IMR-90 (cell line): ENCODE results near the gene AKT1S1. TPM values are rescaled to one million over a fixed set of nuclear protein-coding genes. Genes with fewer than 3 reads are reported as not detected.

Source experiments
- ATAC-seq: fragments of 200-7000 bp; cut with Tn5 transposase; 2 replicates; pipeline ENCODE4 v1.9.1; 2020; ENCODE audit warnings: low read depth, mild to moderate bottlenecking, moderate library complexity
- BruUV-seq: library from RNA; stranded (reverse); fragments of 400-500 nt; replicated peaks from 2 replicates; lab custom pipeline; 2021; lab: Mats Ljungman, UMichigan
- CTCF ChIA-PET: fragments of 300-600 bp; formaldehyde crosslinking; extraction: SDS; loops from one replicate; lab custom pipeline; 2021; ENCODE audit warnings: antibody characterized with exemption; lab: Yijun Ruan, JAX
- POLR2A ChIA-PET: fragments of 300-600 bp; sonication (Branson Sonifier 250); formaldehyde crosslinking; loops from one replicate; lab custom pipeline; 2022; ENCODE audit warnings: antibody characterized with exemption; ENCODE audit not compliant: unreplicated experiment; lab: Charles Lee
- DNase-seq: peaks from one replicate; pipeline ENCODE4 v3.0.0; 2013
- H2AFZ ChIP-seq: replicated peaks from 2 replicates; pipeline ENCODE3; 2013; ENCODE audit warnings: low read length, mild to moderate bottlenecking; ENCODE audit not compliant: poor library complexity
- H2AK5ac ChIP-seq: 2 replicates; pipeline ENCODE4 v1.6.1; 2013; ENCODE audit warnings: low read depth, low read length, inconsistent platforms
- H2AK9ac ChIP-seq: replicated peaks from 2 replicates; pipeline ENCODE3; 2013; ENCODE audit warnings: mild to moderate bottlenecking, low read depth, low read length, moderate library complexity; ENCODE audit not compliant: poor library complexity
- H2BK120ac ChIP-seq: 2 replicates; pipeline ENCODE4 v1.6.1; 2013; ENCODE audit warnings: low read depth, low read length, inconsistent platforms
- H2BK15ac ChIP-seq: 3 replicates; pipeline ENCODE4 v1.6.1; 2013; ENCODE audit warnings: low read depth, low read length, inconsistent platforms
- H2BK20ac ChIP-seq: 2 replicates; pipeline ENCODE4 v1.6.1; 2013; ENCODE audit warnings: low read depth, mild to moderate bottlenecking, inconsistent platforms, low read length, moderate library complexity
- H2BK5ac ChIP-seq: 2 replicates; pipeline ENCODE4 v1.6.1; 2013; ENCODE audit warnings: mild to moderate bottlenecking, low read depth, low read length, inconsistent platforms; ENCODE audit not compliant: poor library complexity, severe bottlenecking
- H3K14ac ChIP-seq: replicated peaks from 2 replicates; pipeline ENCODE4 v1.6.1; 2013; ENCODE audit warnings: low read depth, low read length, inconsistent platforms
- H3K18ac ChIP-seq: 2 replicates; pipeline ENCODE4 v1.6.1; 2013; ENCODE audit warnings: low read depth, low read length, control low read depth
- H3K23ac ChIP-seq: 2 replicates; pipeline ENCODE4 v1.6.1; 2013; ENCODE audit warnings: low read depth, low read length, inconsistent platforms
- H3K27ac ChIP-seq: 2 replicates; pipeline ENCODE4 v1.5.1; 2013; ENCODE audit warnings: mild to moderate bottlenecking, control low read depth, low read length; ENCODE audit not compliant: insufficient read depth
- H3K27me3 ChIP-seq: 2 replicates; pipeline ENCODE4 v1.6.1; 2013; ENCODE audit warnings: low read length; ENCODE audit not compliant: control insufficient read depth, insufficient read depth
- H3K36me3 ChIP-seq: 2 replicates; pipeline ENCODE4 v1.6.1; 2013; ENCODE audit warnings: low read length, mixed read lengths; ENCODE audit not compliant: control insufficient read depth, insufficient read depth
- H3K4ac ChIP-seq: 2 replicates; pipeline ENCODE4 v1.6.1; 2013; ENCODE audit warnings: low read depth, low read length, inconsistent platforms
- H3K4me1 ChIP-seq: 2 replicates; pipeline ENCODE4 v1.6.1; 2013; ENCODE audit warnings: low read length, mixed read lengths; ENCODE audit not compliant: control insufficient read depth, insufficient read depth
- H3K4me2 ChIP-seq: 2 replicates; pipeline ENCODE4 v1.6.1; 2013; ENCODE audit warnings: low read depth, mild to moderate bottlenecking, control low read depth, low read length, moderate library complexity
- H3K4me3 ChIP-seq: 2 replicates; pipeline ENCODE4 v1.5.1; 2013; ENCODE audit warnings: low read depth, mild to moderate bottlenecking, control low read depth, low read length, moderate library complexity; ENCODE audit not compliant: insufficient read depth
- H3K56ac ChIP-seq: 2 replicates; pipeline ENCODE4 v1.6.1; 2013; ENCODE audit warnings: low read length, inconsistent platforms; ENCODE audit not compliant: insufficient read depth; ENCODE audit errors: extremely low read depth
- H3K79me1 ChIP-seq, 2 experiments: 2 replicates each; pipeline ENCODE4 v1.6.1; 2013; ENCODE audit warnings: low read length in 2 of 2, inconsistent platforms in 1 of 2, low read depth in 1 of 2
- H3K9ac ChIP-seq: 2 replicates; pipeline ENCODE4 v1.6.1; 2013; ENCODE audit warnings: low read depth, low read length, control low read depth
- H3K9me1 ChIP-seq: 2 replicates; pipeline ENCODE4 v1.6.1; 2013; ENCODE audit warnings: low read length, inconsistent platforms; ENCODE audit not compliant: insufficient read depth
- H3K9me3 ChIP-seq: 2 replicates; pipeline ENCODE4 v1.6.1; 2013; ENCODE audit warnings: low read length; ENCODE audit not compliant: control insufficient read depth, insufficient read depth
- H4K20me1 ChIP-seq: 2 replicates; pipeline ENCODE4 v1.6.1; 2013; ENCODE audit warnings: low read length, inconsistent platforms; ENCODE audit not compliant: insufficient read depth
- H4K5ac ChIP-seq: 2 replicates; pipeline ENCODE4 v1.6.1; 2013; ENCODE audit warnings: mild to moderate bottlenecking, low read depth, low read length, control low read depth
- H4K8ac ChIP-seq, 2 experiments: 2 replicates each; pipeline ENCODE4 v1.6.1; 2013; ENCODE audit warnings: low read depth in 2 of 2, low read length in 2 of 2, control low read depth in 1 of 2, inconsistent platforms in 1 of 2
- H4K91ac ChIP-seq: 2 replicates; pipeline ENCODE4 v1.6.1; 2013; ENCODE audit warnings: low read depth, low read length, inconsistent platforms; ENCODE audit not compliant: insufficient read depth
- BHLHE40 ChIP-seq: fragments of 150-350 bp; IDR thresholded peaks from 2 replicates; pipeline ENCODE4 v1.6.1; 2016; ENCODE audit warnings: mild to moderate bottlenecking, low read depth, low read length
- CEBPB ChIP-seq: IDR thresholded peaks from 2 replicates; pipeline ENCODE4 v1.6.1; 2012; ENCODE audit warnings: low read depth, low read length, improper control_type of control experiment
- CHD1 ChIP-seq: IDR thresholded peaks from 2 replicates; pipeline ENCODE4 v1.6.1; 2012; ENCODE audit warnings: low read depth, low read length, improper control_type of control experiment
- ELK1 ChIP-seq: fragments of 150-350 bp; IDR thresholded peaks from 2 replicates; pipeline ENCODE4 v1.6.1; 2016; ENCODE audit warnings: low read depth, mild to moderate bottlenecking, low read length, moderate library complexity, borderline replicate concordance
- FOS ChIP-seq: fragments of 150-350 bp; IDR thresholded peaks from 2 replicates; pipeline ENCODE4 v1.6.1; 2016; ENCODE audit warnings: low read depth, low read length
- MAFK ChIP-seq: IDR thresholded peaks from 2 replicates; pipeline ENCODE4 v1.6.1; 2012; ENCODE audit warnings: low read depth, low read length, improper control_type of control experiment
- MAZ ChIP-seq: IDR thresholded peaks from 2 replicates; pipeline ENCODE4 v1.6.1; 2012; ENCODE audit warnings: low read depth, mild to moderate bottlenecking, low read length, improper control_type of control experiment, moderate library complexity, borderline replicate concordance
- MXI1 ChIP-seq: IDR thresholded peaks from 2 replicates; pipeline ENCODE4 v1.6.1; 2012; ENCODE audit warnings: low read depth, mild to moderate bottlenecking, low read length, moderate library complexity, borderline replicate concordance
- NFE2L2 ChIP-seq: fragments of 150-350 bp; IDR thresholded peaks from 2 replicates; pipeline ENCODE4 v1.6.1; 2016; ENCODE audit warnings: low read depth, mild to moderate bottlenecking, low read length
- POLR2A ChIP-seq: IDR thresholded peaks from 2 replicates; pipeline ENCODE4 v1.6.1; 2012; ENCODE audit warnings: mild to moderate bottlenecking, low read depth, low read length
- RAD21 ChIP-seq: IDR thresholded peaks from 2 replicates; pipeline ENCODE4 v1.6.1; 2012; ENCODE audit warnings: low read length, improper control_type of control experiment
- RCOR1 ChIP-seq: IDR thresholded peaks from 2 replicates; pipeline ENCODE4 v1.6.1; 2012; ENCODE audit warnings: mild to moderate bottlenecking, low read length, improper control_type of control experiment; ENCODE audit not compliant: insufficient replicate concordance
- RFX5 ChIP-seq: IDR thresholded peaks from 2 replicates; pipeline ENCODE4 v1.8.0; 2012; ENCODE audit warnings: low read depth, mild to moderate bottlenecking, low read length, moderate library complexity
- SMC3 ChIP-seq: fragments of 150-350 bp; IDR thresholded peaks from 2 replicates; pipeline ENCODE4 v1.6.1; 2016; ENCODE audit warnings: low read depth, mild to moderate bottlenecking, antibody characterized with exemption, low read length, moderate library complexity
- USF2 ChIP-seq: fragments of 150-350 bp; IDR thresholded peaks from 2 replicates; pipeline ENCODE4 v1.6.1; 2017; ENCODE audit warnings: mild to moderate bottlenecking, antibody characterized with exemption, low read length, low read depth
- WGBS, 2 experiments: methylation state at CpG; one replicate each; pipeline versions ENCODE4 v1.1.5 to v1.1.7; 2013; ENCODE audit warnings: missing lambda C conversion rate in 2 of 2; ENCODE audit not compliant: insufficient read length in 1 of 2; ENCODE audit errors: extremely low coverage in 2 of 2; 5-methylcytosine and 5-hydroxymethylcytosine counted together
- dilution Hi-C: fragments of 300-500 bp; cut with HindIII; formaldehyde crosslinking; loops from one replicate; pipeline ENCODE4 v1.14.3; 2018; ENCODE audit warnings: low sequenced_read_pairs; ENCODE audit not compliant: unreplicated experiment
- in situ Hi-C: fragments of 300-500 bp; cut with MboI; formaldehyde crosslinking; loops from 3 replicates; pipeline ENCODE4 v1.14.3; 2019; ENCODE audit warnings: low sequenced_read_pairs, inconsistent platforms, mixed read lengths
- intact Hi-C: fragments of 100-400 bp; cut with micrococcal nuclease; formaldehyde crosslinking; loops from 2 replicates; pipeline ENCODE4 v1.10.0; 2022
- polyA plus RNA-seq, 3 experiments: library from polyadenylated mRNA; depleted of rRNA; stranded (reverse); fragments of >200 nt; gene quantifications; 2 replicates each; pipeline ENCODE4 v1.2.3, GENCODE V29; 2012; ENCODE audit warnings: low replicate concordance in 1 of 3
- total RNA-seq: library from RNA; depleted of rRNA; stranded (reverse); fragments of >200 nt; gene quantifications from 2 replicates; pipeline ENCODE4 v1.2.3, GENCODE V29; 2012
- TF ChIP-seq, protein P1 (sequence below): conservative IDR thresholded peaks from 2 replicates; pipeline ENCODE4 v1.5.1; 2012; ENCODE audit warnings: mild to moderate bottlenecking, low read depth, low read length, improper control_type of control experiment

AKT1S1 gene
- total and polyA plus RNA-seq, 2 of the 4 experiments (the other 2 are of a cell fraction): 3.6 to 54.4 TPM

DNA sequence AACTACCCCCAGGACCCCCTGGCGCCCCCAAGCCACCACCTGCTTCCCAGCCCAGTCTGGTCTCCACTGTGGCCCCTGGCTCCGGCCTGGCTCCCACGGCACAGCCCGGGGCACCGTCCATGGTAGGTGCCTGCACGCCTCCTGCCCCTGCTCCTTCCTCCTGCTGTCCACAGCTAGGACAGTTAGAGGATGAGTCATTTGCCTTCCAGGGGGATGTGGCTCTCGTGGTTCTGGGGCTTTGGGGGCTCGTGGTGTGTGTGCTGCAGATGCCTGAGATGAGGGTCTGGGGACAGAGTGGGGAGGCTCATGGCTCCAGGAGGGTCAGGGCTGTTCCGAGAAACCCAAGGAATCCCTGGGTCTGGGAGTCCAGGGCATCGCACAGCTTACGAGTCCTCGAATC, 46.4 kb downstream of the AKT1S1 start:
- H3K36me3 ChIP-seq: peaks cover 68% of the 10 kb centered on the region
- H4K91ac ChIP-seq: no peak overlapping the region
- no peak overlapping the region for H2BK15ac ChIP-seq
- H3K9me1 ChIP-seq: peaks cover 3% of the 10 kb centered on the region; the same call in 1 of the 2 replicates
- H2AFZ ChIP-seq: no peak overlapping the region
- no peaks in the 10 kb centered on the region for H3K4me1 ChIP-seq
- TF ChIP-seq NFE2L2 (no peak), CHD1 (no peak), MAZ (no peak), RFX5 (no peak), ELK1 (no peak), FOS (no peak), BHLHE40 (no peak), RAD21 (no peak), SMC3 (no peak), MAFK (no peak), USF2 (no peak), RCOR1 (no peak), CEBPB (no peak), POLR2A (no peak), MXI1 (no peak)
- TF ChIP-seq, protein P1, sequence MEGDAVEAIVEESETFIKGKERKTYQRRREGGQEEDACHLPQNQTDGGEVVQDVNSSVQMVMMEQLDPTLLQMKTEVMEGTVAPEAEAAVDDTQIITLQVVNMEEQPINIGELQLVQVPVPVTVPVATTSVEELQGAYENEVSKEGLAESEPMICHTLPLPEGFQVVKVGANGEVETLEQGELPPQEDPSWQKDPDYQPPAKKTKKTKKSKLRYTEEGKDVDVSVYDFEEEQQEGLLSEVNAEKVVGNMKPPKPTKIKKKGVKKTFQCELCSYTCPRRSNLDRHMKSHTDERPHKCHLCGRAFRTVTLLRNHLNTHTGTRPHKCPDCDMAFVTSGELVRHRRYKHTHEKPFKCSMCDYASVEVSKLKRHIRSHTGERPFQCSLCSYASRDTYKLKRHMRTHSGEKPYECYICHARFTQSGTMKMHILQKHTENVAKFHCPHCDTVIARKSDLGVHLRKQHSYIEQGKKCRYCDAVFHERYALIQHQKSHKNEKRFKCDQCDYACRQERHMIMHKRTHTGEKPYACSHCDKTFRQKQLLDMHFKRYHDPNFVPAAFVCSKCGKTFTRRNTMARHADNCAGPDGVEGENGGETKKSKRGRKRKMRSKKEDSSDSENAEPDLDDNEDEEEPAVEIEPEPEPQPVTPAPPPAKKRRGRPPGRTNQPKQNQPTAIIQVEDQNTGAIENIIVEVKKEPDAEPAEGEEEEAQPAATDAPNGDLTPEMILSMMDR: no peak
- ChIA-PET CTCF (no interaction called here), POLR2A (no interaction called here)
- intact Hi-C loops: no loop called here
- H3K56ac ChIP-seq: no peak overlapping the region
- H3K23ac ChIP-seq: no peak overlapping the region
- no peak overlapping the region for H3K27ac ChIP-seq
- no peak overlapping the region for H2BK20ac ChIP-seq
- H3K27me3 ChIP-seq: no peaks in the 10 kb centered on the region
- no peak overlapping the region for H3K4me2 ChIP-seq
- no peak overlapping the region for H3K18ac ChIP-seq
- H2BK5ac ChIP-seq: no peak overlapping the region
- BruUV-seq: no TSS peak
- no peak overlapping the region for H3K14ac ChIP-seq
- no peak overlapping the region for H4K8ac ChIP-seq
- H3K9ac ChIP-seq: no peak overlapping the region
- no peak overlapping the region for H2AK9ac ChIP-seq
- WGBS, 2 experiments: 87% methylated on average over 5 of the region's 12 CpGs; no CpG with 5 or more reads in 1 of the 2 experiments
- H3K4me3 ChIP-seq: no peak overlapping the region
- no peak overlapping the region for H3K4ac ChIP-seq
- no peak overlapping the region for H2BK120ac ChIP-seq
- H3K79me1 ChIP-seq: peaks cover 3 to 30% of the 10 kb centered on the region in 2 experiments; a peak in 3 of 4 replicates
- H2AK5ac ChIP-seq: no peak overlapping the region
- dilution Hi-C loops: no loop called here
- H4K5ac ChIP-seq: no peak overlapping the region
- no peak for ATAC-seq
- no peaks in the 10 kb centered on the region for H3K9me3 ChIP-seq
- DNase-seq: no peak
- in situ Hi-C loops: no loop called here
- H4K20me1 ChIP-seq: peaks cover 23% of the 10 kb centered on the region
